Fibroblast of the conjunctiva (primary cell): ENCODE data around the gene DHRS1.
"Not testable (repeated sequence)": the region's sequence is repeated elsewhere in the genome, so short reads cannot be mapped to it uniquely, and the experiment has no call there.

Experiments
- DNase-seq: peaks from one replicate; pipeline ENCODE4 v3.0.0-alpha.2; 2010; ENCODE audit warnings: low read depth

The DHRS1 gene

GRCh38 chr14:24246765-24247212 lies 52.8 kb downstream of the DHRS1 start:
- no peak for DNase-seq

GRCh38 chr14:24245350-24245749 lies 54.2 kb downstream of the DHRS1 start:
- DNase-seq, result not testable (repeated sequence)

DNA sequence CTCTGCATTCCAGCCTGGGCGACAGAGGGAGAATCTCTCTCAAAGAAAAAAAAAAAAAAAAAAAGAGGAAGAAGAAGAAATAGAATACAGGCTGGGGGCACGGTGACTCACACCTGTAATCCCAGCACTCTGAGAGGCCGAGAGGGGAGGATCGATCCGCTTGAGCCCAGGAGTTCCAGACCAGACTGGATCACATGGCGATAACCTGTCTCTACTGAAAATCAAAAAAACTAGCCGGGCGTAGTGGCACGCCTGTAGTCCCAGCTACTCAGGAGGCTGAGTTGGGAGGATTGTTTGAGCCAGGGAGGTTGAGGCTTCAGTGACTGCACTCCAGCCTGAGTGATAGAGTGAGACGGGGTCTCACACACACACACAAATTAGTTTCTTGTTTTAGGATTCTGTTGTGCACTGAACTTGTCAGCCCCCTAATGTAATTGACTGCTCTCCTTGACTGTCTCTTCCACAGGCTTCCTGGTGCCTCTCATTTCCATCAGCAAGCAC lies 56.2 kb downstream of the DHRS1 start:
- DNase-seq, result no peak

- peak; percentile 83 for DNase-seq
These were observed 57.6 kb downstream of the DHRS1 start for GRCh38 chr14:24241829-24242443.
